DLD1 (cell line): ENCODE results near the gene COL26A1.

Experiments
- in situ Hi-C: cut with HindIII; loops from 2 replicates; pipeline ENCODE4 v1.10.0; 2017; ENCODE audit warnings: low sequenced_read_pairs

COL26A1 gene

DNA sequence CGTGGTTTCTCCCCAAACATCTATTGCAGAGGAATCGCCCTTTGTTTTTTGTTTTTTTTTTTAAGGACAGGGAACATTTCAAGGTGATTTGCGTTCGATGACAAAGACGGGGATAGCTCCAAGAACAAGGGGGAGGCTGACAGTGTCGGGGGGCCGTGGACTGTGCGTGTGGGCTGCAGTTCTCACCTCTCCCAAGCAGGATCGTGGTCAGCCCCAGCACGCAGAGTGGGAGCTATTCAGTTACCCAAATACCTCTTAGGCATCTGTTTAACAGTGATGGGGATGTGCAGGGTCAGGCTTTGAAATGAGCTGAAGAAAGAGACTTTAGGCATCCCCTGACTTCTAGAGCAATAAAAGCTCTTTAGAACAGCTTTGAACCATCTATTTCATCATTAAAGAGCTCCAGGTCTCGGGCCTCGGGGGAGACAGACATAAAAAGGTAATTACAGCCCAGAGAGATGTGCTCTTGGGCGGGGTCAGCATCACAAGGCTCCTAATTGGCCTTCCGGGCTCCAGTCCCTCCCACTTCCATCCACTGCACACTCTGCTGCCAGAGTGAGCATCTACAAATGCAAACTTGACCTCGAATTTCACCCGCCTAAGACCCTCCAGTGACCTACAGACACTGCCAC, 169.2 kb downstream of the COL26A1 start:
- in situ Hi-C loops = no loop called here

GRCh38 chr7:101532400-101533102, 169.9 kb downstream of the COL26A1 start:
- in situ Hi-C loops = no loop called here

DNA sequence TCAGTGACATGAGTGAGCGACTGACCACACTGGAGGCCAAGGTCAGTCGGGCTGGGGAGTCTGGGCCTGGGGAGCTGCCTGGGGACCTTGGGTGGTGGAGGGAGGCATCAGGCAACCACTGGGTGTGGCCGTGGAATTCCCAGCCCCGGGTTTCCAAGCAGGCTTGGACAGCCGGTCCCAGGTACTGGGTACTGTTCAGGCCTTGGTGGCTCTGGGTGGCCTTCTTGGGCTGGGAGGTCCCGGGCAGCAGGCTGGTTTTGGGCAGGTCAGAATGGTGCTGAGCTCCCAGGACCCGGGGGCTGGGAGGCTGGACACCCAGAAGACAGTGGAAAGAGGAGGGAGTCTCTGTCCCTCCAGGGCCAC, 170.4 kb downstream of the COL26A1 start:
- in situ Hi-C loops = no loop called here

GRCh38 chr7:101534015-101534803, 171.5 kb downstream of the COL26A1 start:
- in situ Hi-C loops = no loop called here

- in situ Hi-C loops = no loop called here
These were observed 172.2 kb downstream of the COL26A1 start for GRCh38 chr7:101534873-101535272.

DNA sequence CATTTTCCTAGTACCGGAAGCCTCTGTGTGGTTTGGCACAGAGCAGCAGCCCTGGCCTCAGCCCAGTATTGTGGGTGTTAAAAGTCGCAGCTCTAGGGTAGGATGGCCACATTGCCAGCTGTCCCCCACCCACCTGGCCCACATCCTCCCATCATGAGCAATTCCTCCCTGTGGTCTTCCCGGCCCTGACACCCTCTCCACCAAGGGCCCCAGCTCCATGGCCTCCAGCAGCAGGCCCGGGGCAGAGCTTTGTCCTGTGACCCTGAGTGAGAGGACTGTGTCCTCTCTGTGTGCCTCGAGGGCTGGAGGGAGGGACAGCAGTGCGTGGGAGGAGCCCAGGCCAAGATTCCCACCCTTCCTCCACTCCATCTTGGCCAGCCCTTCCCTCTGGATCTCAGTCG, 172.7 kb downstream of the COL26A1 start:
- in situ Hi-C loops = no loop called here

DNA sequence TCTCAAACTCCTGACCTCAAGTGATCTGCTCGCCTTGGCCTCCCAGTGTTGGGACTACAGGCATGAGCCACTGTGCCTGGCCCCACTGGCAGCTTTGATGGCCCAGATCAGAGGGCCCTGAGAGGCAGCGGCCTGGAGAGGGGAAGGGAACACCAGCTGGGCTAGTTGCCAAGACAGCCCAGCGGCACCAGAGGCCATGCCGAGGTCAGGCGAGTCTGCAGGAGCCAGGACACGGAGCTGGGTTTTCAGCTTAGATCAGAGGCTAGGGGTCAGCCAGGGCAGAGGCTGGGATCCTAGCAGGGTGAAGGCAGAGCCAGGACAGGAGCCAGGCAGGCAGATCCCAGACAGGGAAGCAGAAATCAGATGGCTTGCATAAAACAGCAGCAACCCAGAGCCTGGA, 173.6 kb downstream of the COL26A1 start:
- in situ Hi-C loops = no loop called here

GRCh38 chr7:101536668-101537067, 174.0 kb downstream of the COL26A1 start:
- in situ Hi-C loops = no loop called here

DNA sequence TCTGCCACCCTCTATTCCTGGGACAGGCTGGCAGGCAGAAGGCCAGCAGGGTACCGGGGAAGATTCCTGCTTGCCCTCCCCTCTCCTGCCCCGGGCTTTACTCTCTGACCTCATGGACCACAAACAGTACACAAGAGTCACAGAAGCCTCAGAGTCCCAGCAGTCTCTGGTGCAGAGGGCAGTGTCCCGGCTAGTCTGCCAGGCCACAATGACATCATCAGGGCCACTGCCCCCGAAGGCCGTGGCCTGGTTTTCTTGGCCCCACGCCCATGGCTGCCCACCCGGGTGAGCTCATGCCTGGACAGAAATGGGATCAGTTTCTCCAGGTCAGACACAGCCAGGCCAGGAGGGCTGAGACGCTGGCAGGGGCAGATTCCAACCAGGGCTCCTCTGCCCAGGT, 174.5 kb downstream of the COL26A1 start:
- in situ Hi-C loops = no loop called here

DNA sequence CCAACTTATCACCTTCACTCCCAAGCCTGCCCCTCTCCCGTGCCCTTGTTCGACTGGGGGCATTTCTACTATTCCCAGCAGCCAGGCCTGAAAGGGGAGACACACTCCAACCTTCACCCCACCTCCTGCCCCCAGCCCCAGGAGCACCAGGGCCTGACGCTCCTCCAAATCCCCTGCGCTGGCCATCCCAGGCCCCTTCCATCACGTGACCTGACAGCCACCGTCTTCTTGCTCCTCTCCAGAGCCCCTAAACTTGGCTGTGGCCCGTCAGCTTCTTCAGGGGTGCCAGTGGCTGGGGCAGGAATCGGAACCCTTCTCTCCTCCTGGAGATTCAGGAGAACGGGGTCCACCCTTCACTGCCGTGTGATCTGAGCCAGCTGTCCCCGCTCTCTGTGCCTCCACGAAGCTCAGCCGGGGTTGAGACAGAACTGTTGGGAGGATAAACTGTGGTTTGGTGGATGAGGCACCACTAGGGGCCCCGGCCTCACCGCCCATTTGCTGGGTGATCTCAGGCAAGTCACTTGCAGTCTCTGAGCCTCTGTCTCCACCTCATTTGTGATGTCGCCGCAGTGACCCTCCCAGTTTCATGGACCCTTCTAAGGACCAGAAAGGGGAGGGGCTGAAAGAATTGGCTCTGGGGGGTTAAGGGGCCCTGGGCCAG, 175.4 kb downstream of the COL26A1 start:
- in situ Hi-C loops = no loop called here

DNA sequence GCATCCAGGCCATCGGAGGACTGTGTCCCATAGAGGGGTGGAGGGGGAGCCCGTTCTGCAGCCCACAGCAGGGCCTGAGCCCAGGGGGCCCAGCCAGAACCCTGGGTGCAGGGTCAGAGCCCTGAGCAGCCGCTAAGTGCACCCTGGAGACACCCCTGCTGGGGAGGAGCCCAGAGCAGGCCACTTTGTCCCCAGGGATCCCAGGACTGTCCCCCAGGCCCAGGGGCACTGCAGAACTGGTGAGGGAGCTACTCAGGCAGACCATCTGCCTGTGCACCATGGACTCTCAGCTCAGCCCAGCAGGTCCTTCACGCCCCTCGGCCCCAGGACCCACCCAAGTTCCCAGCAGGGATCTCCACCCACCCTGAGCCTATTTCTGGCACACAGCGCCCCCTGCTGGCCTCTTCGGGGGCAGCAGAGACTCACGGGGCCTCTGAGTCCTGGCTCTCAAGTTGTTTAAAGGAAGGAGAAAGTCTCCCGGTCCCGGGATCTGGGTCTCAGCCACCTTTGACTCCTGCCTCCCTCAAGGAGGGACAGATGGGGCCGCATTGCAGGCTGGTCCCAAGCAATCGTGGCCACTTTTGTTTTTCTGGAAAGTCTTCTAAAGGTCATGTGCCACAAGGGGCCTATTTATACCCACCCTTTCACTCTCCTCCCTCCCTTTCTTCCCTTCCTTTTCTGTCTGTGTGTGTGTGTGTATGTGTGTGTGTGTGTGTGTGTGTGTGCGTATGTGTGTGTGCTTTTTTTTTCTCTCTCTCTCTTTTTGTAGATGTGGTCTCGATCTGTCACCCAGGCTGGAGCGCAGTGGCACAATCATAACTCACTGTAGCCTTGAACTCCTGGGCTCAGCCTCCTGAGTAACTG, 176.2 kb downstream of the COL26A1 start:
- in situ Hi-C loops = no loop called here

DNA sequence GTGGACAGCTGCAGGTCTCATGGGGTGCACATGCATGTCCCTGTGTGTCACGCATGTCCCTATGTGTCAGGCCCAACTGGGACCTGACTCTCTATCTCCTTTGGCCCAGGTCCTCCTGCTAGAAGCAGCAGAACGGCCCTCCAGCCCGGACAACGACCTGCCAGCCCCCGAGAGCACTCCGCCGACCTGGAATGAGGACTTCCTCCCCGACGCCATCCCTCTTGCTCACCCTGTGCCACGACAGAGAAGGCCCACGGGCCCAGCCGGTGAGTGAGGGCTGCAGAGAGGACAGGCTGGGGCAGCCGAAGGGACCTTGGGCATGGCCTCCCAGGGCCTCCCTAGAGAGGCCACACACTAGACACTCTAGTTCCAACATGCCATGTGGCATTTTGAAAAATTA, 177.1 kb downstream of the COL26A1 start:
- in situ Hi-C loops = no loop called here

- in situ Hi-C loops = no loop called here
These were observed 180.0 kb downstream of the COL26A1 start for GRCh38 chr7:101542527-101543241.

DNA sequence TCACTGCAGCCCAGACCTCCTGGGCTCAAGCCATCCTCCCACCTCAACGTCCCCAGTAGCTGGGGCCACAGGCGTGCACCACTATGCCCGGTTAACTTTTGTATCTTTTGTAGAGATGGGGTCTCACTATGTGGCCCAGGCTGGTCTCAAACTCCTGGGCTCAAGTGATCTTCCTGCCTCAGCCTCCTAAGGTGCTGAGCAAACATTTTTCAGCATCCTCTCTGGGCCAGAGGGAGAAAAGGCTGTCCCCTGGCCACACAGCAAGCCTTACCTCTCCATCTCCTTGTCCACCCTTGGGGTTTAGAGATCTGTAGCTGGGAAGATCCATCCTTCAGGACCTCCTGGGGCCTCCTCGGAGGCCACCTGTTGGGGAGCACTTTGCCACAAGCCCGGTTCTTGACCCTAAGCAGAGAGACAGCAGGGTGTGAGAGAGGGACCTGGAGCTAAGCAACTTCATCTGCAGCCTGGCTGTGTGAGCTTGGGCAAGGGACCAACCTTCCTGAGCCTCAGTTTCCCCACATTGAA, 180.6 kb downstream of the COL26A1 start:
- in situ Hi-C loops = no loop called here

GRCh38 chr7:101543846-101544245, 181.2 kb downstream of the COL26A1 start:
- in situ Hi-C loops = no loop called here

- in situ Hi-C loops = no loop called here
These were observed 182.9 kb downstream of the COL26A1 start for GRCh38 chr7:101545441-101546190.

DNA sequence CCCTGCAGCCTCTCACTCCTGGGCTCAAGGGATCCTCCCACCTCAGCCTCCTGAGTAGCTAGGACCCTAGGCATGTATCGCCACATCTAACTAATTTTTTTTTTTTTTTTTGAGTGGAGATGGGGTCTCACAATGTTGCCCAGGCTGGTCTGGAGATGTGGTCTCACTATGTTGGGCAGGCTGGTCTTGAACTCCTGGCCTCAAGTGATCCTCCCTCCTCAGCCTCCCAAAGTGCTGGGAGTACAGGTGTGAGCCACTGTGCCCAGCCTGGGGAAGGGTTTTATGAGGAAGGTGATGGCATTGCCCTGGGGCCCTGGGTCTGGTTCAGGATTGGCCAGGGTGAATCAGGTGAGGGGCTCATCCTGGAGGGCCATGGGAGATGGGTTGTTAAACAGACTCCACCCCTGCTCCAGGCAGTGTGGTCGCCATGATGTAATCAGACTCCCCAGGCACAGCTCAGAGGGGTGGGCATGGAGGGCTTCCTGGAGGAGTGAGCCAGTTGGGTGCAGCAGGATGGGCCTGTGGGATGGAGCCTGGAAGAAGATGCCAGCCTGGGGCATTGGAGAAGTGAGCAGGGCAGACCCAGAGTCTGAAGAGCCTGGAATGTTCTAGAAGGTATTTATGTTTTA, 183.7 kb downstream of the COL26A1 start:
- in situ Hi-C loops = no loop called here
